ENCODE results near the gene TRIM31.

The TRIM31 gene

GRCh38 chr6:30113841-30114240 lies 951 bp upstream of the TRIM31 start:
- Histone ChIP-seq H3K9me3 (ENCODE audit: control insufficient read depth, low read length) (no peaks in the 10 kb centered on the region), H2AFZ (no peak overlapping the region), H3K27me3 (ENCODE audit: control insufficient read depth, insufficient read depth, low read length) (no peaks in the 10 kb centered on the region), H3K36me3 (ENCODE audit: control insufficient read depth, insufficient read depth, low read length) (no peaks in the 10 kb centered on the region), H3K4me3 (ENCODE audit: low read depth, low read length) (no peak overlapping the region), H3K27ac (no peak overlapping the region), H3K79me2 (no peaks in the 10 kb centered on the region), H3K4me2 (ENCODE audit: low read length) (no peak overlapping the region), H3K4me1 (no peaks in the 10 kb centered on the region), H3K9ac (no peak overlapping the region)
- TF ChIP-seq CTCF (IDR thresholded peaks at IDR 0.05): no peak

GRCh38 chr6:30112402-30112994 lies 392 bp downstream of the TRIM31 start:
- no peaks in the 10 kb centered on the region for H3K4me1 ChIP-seq
- no peak overlapping the region for H3K27ac ChIP-seq
- H2AFZ ChIP-seq: no peak overlapping the region
- H3K4me2 ChIP-seq (ENCODE audit: low read length): no peak overlapping the region
- no peak overlapping the region for H3K4me3 ChIP-seq (ENCODE audit: low read depth, low read length)
- H3K27me3 ChIP-seq (ENCODE audit: control insufficient read depth, insufficient read depth, low read length): no peaks in the 10 kb centered on the region
- no peaks in the 10 kb centered on the region for H3K36me3 ChIP-seq (ENCODE audit: control insufficient read depth, insufficient read depth, low read length)
- H3K9ac ChIP-seq: no peak overlapping the region
- TF ChIP-seq CTCF (IDR thresholded peaks at IDR 0.05): no peak
- no peaks in the 10 kb centered on the region for H3K9me3 ChIP-seq (ENCODE audit: control insufficient read depth, low read length)
- no peaks in the 10 kb centered on the region for H3K79me2 ChIP-seq

- no peak overlapping the region for H3K9ac ChIP-seq
- no peak overlapping the region for H3K4me3 ChIP-seq (ENCODE audit: low read depth, low read length)
- H3K9me3 ChIP-seq (ENCODE audit: control insufficient read depth, low read length): no peaks in the 10 kb centered on the region
- H3K27ac ChIP-seq: no peak overlapping the region
- TF ChIP-seq CTCF (IDR thresholded peaks at IDR 0.05): no peak
- no peak overlapping the region for H3K4me2 ChIP-seq (ENCODE audit: low read length)
- H3K27me3 ChIP-seq (ENCODE audit: control insufficient read depth, insufficient read depth, low read length): no peaks in the 10 kb centered on the region
- H3K4me1 ChIP-seq: no peaks in the 10 kb centered on the region
- no peak overlapping the region for H2AFZ ChIP-seq
- H3K79me2 ChIP-seq: no peaks in the 10 kb centered on the region
- H3K36me3 ChIP-seq (ENCODE audit: control insufficient read depth, insufficient read depth, low read length): no peaks in the 10 kb centered on the region
Measured at GRCh38 chr6:30111266-30111856, 1.5 kb downstream of the TRIM31 start.

- Histone ChIP-seq H3K4me2 (ENCODE audit: low read length) (no peak overlapping the region), H3K36me3 (ENCODE audit: control insufficient read depth, insufficient read depth, low read length) (no peaks in the 10 kb centered on the region), H3K4me1 (peaks cover 8% of the 10 kb centered on the region), H3K4me3 (ENCODE audit: low read depth, low read length) (no peak overlapping the region), H3K9me3 (ENCODE audit: control insufficient read depth, low read length) (no peaks in the 10 kb centered on the region), H3K79me2 (no peaks in the 10 kb centered on the region), H3K27ac (no peak overlapping the region), H2AFZ (no peak overlapping the region), H3K27me3 (ENCODE audit: control insufficient read depth, insufficient read depth, low read length) (no peaks in the 10 kb centered on the region), H3K9ac (no peak overlapping the region)
- no peak for TF ChIP-seq CTCF (IDR thresholded peaks at IDR 0.05)
Measured at GRCh38 chr6:30104661-30105060, 8.2 kb downstream of the TRIM31 start.

GRCh38 chr6:30103872-30104179 lies 9.1 kb downstream of the TRIM31 start:
- H2AFZ ChIP-seq: peak overlapping the region; percentile 75
- H3K9ac ChIP-seq: no peak overlapping the region
- no peaks in the 10 kb centered on the region for H3K36me3 ChIP-seq (ENCODE audit: control insufficient read depth, insufficient read depth, low read length)
- no peak overlapping the region for H3K27ac ChIP-seq
- peak overlapping the region; percentile 87 for H3K4me2 ChIP-seq (ENCODE audit: low read length)
- H3K4me3 ChIP-seq (ENCODE audit: low read depth, low read length): peak overlapping the region; percentile 51
- no peaks in the 10 kb centered on the region for H3K27me3 ChIP-seq (ENCODE audit: control insufficient read depth, insufficient read depth, low read length)
- no peaks in the 10 kb centered on the region for H3K79me2 ChIP-seq
- TF ChIP-seq CTCF (IDR thresholded peaks at IDR 0.05): no peak
- peaks cover 8% of the 10 kb centered on the region for H3K4me1 ChIP-seq
- no peaks in the 10 kb centered on the region for H3K9me3 ChIP-seq (ENCODE audit: control insufficient read depth, low read length)
